ENCODE results near the gene PPARGC1A.

The PPARGC1A gene

GRCh38 chr4:23838131-23838530 lies 51.7 kb downstream of the PPARGC1A start:
- Histone ChIP-seq H2AFZ (ENCODE audit: low read depth, low read length) (no peak overlapping the region), H3K27me3 (ENCODE audit: insufficient read depth, low read length) (no peaks in the 10 kb centered on the region)

GRCh38 chr4:23837371-23837770 lies 52.5 kb downstream of the PPARGC1A start:
- H2AFZ ChIP-seq (ENCODE audit: low read depth, low read length): no peak overlapping the region
- no peaks in the 10 kb centered on the region for H3K27me3 ChIP-seq (ENCODE audit: insufficient read depth, low read length)
- H3K36me3 ChIP-seq (ENCODE audit: insufficient read depth, low read length): no peaks in the 10 kb centered on the region
- no peak overlapping the region for H3K4me3 ChIP-seq (ENCODE audit: low read length)
- H3K4me1 ChIP-seq (ENCODE audit: insufficient read depth, low read length): no peaks in the 10 kb centered on the region
- no peaks in the 10 kb centered on the region for H3K9me3 ChIP-seq (ENCODE audit: low read length)

More at GRCh38 chr4:23838131-23838530, 51.7 kb downstream of the PPARGC1A start:
- no peaks in the 10 kb centered on the region for H3K36me3 ChIP-seq (ENCODE audit: insufficient read depth, low read length)
- no peak overlapping the region for H3K4me3 ChIP-seq (ENCODE audit: low read length)
- no peaks in the 10 kb centered on the region for H3K4me1 ChIP-seq (ENCODE audit: insufficient read depth, low read length)
- H3K9me3 ChIP-seq (ENCODE audit: low read length): no peaks in the 10 kb centered on the region

GRCh38 chr4:23835774-23836478 lies 53.9 kb downstream of the PPARGC1A start:
- Histone ChIP-seq H3K4me1 (ENCODE audit: insufficient read depth, low read length) (no peaks in the 10 kb centered on the region), H2AFZ (ENCODE audit: low read depth, low read length) (no peak overlapping the region), H3K9me3 (ENCODE audit: low read length) (no peaks in the 10 kb centered on the region), H3K4me3 (ENCODE audit: low read length) (no peak overlapping the region), H3K27me3 (ENCODE audit: insufficient read depth, low read length) (no peaks in the 10 kb centered on the region), H3K36me3 (ENCODE audit: insufficient read depth, low read length) (no peaks in the 10 kb centered on the region)

GRCh38 chr4:23828779-23829178 lies 61.1 kb downstream of the PPARGC1A start:
- Histone ChIP-seq H3K4me3 (ENCODE audit: low read length) (no peak overlapping the region), H3K27me3 (ENCODE audit: insufficient read depth, low read length) (no peaks in the 10 kb centered on the region), H2AFZ (ENCODE audit: low read depth, low read length) (no peak overlapping the region), H3K36me3 (ENCODE audit: insufficient read depth, low read length) (no peaks in the 10 kb centered on the region), H3K9me3 (ENCODE audit: low read length) (no peaks in the 10 kb centered on the region), H3K4me1 (ENCODE audit: insufficient read depth, low read length) (no peaks in the 10 kb centered on the region)

GRCh38 chr4:23828020-23828715 lies 61.7 kb downstream of the PPARGC1A start:
- Histone ChIP-seq H3K36me3 (ENCODE audit: insufficient read depth, low read length) (no peaks in the 10 kb centered on the region), H2AFZ (ENCODE audit: low read depth, low read length) (no peak overlapping the region), H3K27me3 (ENCODE audit: insufficient read depth, low read length) (no peaks in the 10 kb centered on the region), H3K4me1 (ENCODE audit: insufficient read depth, low read length) (no peaks in the 10 kb centered on the region), H3K9me3 (ENCODE audit: low read length) (no peaks in the 10 kb centered on the region), H3K4me3 (ENCODE audit: low read length) (no peak overlapping the region)

- H3K4me3 ChIP-seq (ENCODE audit: low read length): no peak overlapping the region
- peaks cover 17% of the 10 kb centered on the region for H3K4me1 ChIP-seq (ENCODE audit: insufficient read depth, low read length)
- H3K36me3 ChIP-seq (ENCODE audit: insufficient read depth, low read length): no peaks in the 10 kb centered on the region
- no peak overlapping the region for H2AFZ ChIP-seq (ENCODE audit: low read depth, low read length)
- no peaks in the 10 kb centered on the region for H3K27me3 ChIP-seq (ENCODE audit: insufficient read depth, low read length)
- no peaks in the 10 kb centered on the region for H3K9me3 ChIP-seq (ENCODE audit: low read length)
Measured at GRCh38 chr4:23822181-23822580, 67.7 kb downstream of the PPARGC1A start.

- no peaks in the 10 kb centered on the region for H3K27me3 ChIP-seq (ENCODE audit: insufficient read depth, low read length)
- no peaks in the 10 kb centered on the region for H3K9me3 ChIP-seq (ENCODE audit: low read length)
- no peak overlapping the region for H2AFZ ChIP-seq (ENCODE audit: low read depth, low read length)
- no peaks in the 10 kb centered on the region for H3K36me3 ChIP-seq (ENCODE audit: insufficient read depth, low read length)
- peaks cover 34% of the 10 kb centered on the region for H3K4me1 ChIP-seq (ENCODE audit: insufficient read depth, low read length)
- no peak overlapping the region for H3K4me3 ChIP-seq (ENCODE audit: low read length)
Measured at GRCh38 chr4:23819041-23819511, 70.8 kb downstream of the PPARGC1A start.

GRCh38 chr4:23818097-23818885 lies 71.6 kb downstream of the PPARGC1A start:
- H2AFZ ChIP-seq (ENCODE audit: low read depth, low read length): no peak overlapping the region
- H3K9me3 ChIP-seq (ENCODE audit: low read length): no peaks in the 10 kb centered on the region
- no peak overlapping the region for H3K4me3 ChIP-seq (ENCODE audit: low read length)
- H3K4me1 ChIP-seq (ENCODE audit: insufficient read depth, low read length): peaks cover 34% of the 10 kb centered on the region
- no peaks in the 10 kb centered on the region for H3K27me3 ChIP-seq (ENCODE audit: insufficient read depth, low read length)
- no peaks in the 10 kb centered on the region for H3K36me3 ChIP-seq (ENCODE audit: insufficient read depth, low read length)

GRCh38 chr4:23814996-23815660 lies 74.7 kb downstream of the PPARGC1A start:
- H3K36me3 ChIP-seq (ENCODE audit: insufficient read depth, low read length): no peaks in the 10 kb centered on the region
- H3K9me3 ChIP-seq (ENCODE audit: low read length): no peaks in the 10 kb centered on the region
- no peak overlapping the region for H3K4me3 ChIP-seq (ENCODE audit: low read length)
- H3K4me1 ChIP-seq (ENCODE audit: insufficient read depth, low read length): peaks cover 34% of the 10 kb centered on the region
- H2AFZ ChIP-seq (ENCODE audit: low read depth, low read length): no peak overlapping the region
- H3K27me3 ChIP-seq (ENCODE audit: insufficient read depth, low read length): no peaks in the 10 kb centered on the region

- Histone ChIP-seq H2AFZ (ENCODE audit: low read depth, low read length) (no peak overlapping the region), H3K4me3 (ENCODE audit: low read length) (no peak overlapping the region)
Measured at GRCh38 chr4:23814587-23814986, 75.3 kb downstream of the PPARGC1A start.

GRCh38 chr4:23811161-23811560 lies 78.7 kb downstream of the PPARGC1A start:
- no peak overlapping the region for H3K4me3 ChIP-seq (ENCODE audit: low read length)
- no peaks in the 10 kb centered on the region for H3K9me3 ChIP-seq (ENCODE audit: low read length)
- peaks cover 17% of the 10 kb centered on the region for H3K4me1 ChIP-seq (ENCODE audit: insufficient read depth, low read length)
- no peaks in the 10 kb centered on the region for H3K27me3 ChIP-seq (ENCODE audit: insufficient read depth, low read length)
- no peak overlapping the region for H2AFZ ChIP-seq (ENCODE audit: low read depth, low read length)
- H3K36me3 ChIP-seq (ENCODE audit: insufficient read depth, low read length): no peaks in the 10 kb centered on the region

More at GRCh38 chr4:23814587-23814986, 75.3 kb downstream of the PPARGC1A start:
- Histone ChIP-seq H3K36me3 (ENCODE audit: insufficient read depth, low read length) (no peaks in the 10 kb centered on the region), H3K27me3 (ENCODE audit: insufficient read depth, low read length) (no peaks in the 10 kb centered on the region), H3K9me3 (ENCODE audit: low read length) (no peaks in the 10 kb centered on the region), H3K4me1 (ENCODE audit: insufficient read depth, low read length) (peaks cover 34% of the 10 kb centered on the region)

GRCh38 chr4:23805450-23805851 lies 84.4 kb downstream of the PPARGC1A start:
- Histone ChIP-seq H3K9me3 (ENCODE audit: low read length) (no peaks in the 10 kb centered on the region), H3K4me1 (ENCODE audit: insufficient read depth, low read length) (no peaks in the 10 kb centered on the region), H2AFZ (ENCODE audit: low read depth, low read length) (no peak overlapping the region), H3K27me3 (ENCODE audit: insufficient read depth, low read length) (no peaks in the 10 kb centered on the region), H3K4me3 (ENCODE audit: low read length) (no peak overlapping the region), H3K36me3 (ENCODE audit: insufficient read depth, low read length) (no peaks in the 10 kb centered on the region)
